ENCODE measurements around the gene PRDM16.

DNA sequence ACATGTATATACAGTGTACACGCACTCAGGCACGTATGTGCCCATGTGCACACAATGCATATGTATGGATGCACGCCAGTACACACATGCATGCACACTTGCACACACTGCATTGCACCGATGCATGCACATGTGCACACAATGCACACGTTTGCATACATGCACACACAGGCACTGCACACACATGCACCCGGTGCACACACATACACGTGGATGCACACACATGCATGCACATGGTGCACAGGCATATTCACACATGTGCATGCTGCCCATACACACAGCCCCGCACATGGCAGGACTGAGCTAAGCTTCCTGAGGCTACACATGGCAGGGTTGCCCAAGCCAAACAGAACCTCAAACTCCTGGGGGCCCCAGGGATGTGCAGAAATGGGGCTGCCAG lies 405.0 kb downstream of the PRDM16 start:
- TF ChIP-seq POLR2A (IDR thresholded peaks at IDR 0.05; ENCODE audit: insufficient read depth in 1 of 2, low read depth in 2 of 2, low read length in 2 of 2) (no peak), GTF2F1 (IDR thresholded peaks at IDR 0.05; ENCODE audit: low read length) (no peak), SMARCC2 (IDR thresholded peaks at IDR 0.05) (no peak), SIN3A (IDR thresholded peaks at IDR 0.05; ENCODE audit: borderline replicate concordance, low read depth, low read length) (no peak), NFE2L1 (CRISPR knock-in tag; IDR thresholded peaks at IDR 0.05; ENCODE audit: borderline replicate concordance) (no peak), MTA3 (CRISPR knock-in tag; IDR thresholded peaks at IDR 0.05) (no peak), FOXM1 (CRISPR knock-in tag; IDR thresholded peaks at IDR 0.05) (no peak), KLF6 (CRISPR knock-in tag; IDR thresholded peaks at IDR 0.05) (no peak), ZNF253 (CRISPR knock-in tag; IDR thresholded peaks at IDR 0.05; ENCODE audit: borderline replicate concordance) (no peak), MAZ (IDR thresholded peaks at IDR 0.05; ENCODE audit: borderline replicate concordance, low read depth, low read length) (no peak), MAZ (CRISPR knock-in tag; IDR thresholded peaks at IDR 0.05; ENCODE audit: low read depth) (no peak), NBN (conservative IDR thresholded peaks at IDR 0.05) (no peak)
- TF ChIP-seq, protein P1, sequence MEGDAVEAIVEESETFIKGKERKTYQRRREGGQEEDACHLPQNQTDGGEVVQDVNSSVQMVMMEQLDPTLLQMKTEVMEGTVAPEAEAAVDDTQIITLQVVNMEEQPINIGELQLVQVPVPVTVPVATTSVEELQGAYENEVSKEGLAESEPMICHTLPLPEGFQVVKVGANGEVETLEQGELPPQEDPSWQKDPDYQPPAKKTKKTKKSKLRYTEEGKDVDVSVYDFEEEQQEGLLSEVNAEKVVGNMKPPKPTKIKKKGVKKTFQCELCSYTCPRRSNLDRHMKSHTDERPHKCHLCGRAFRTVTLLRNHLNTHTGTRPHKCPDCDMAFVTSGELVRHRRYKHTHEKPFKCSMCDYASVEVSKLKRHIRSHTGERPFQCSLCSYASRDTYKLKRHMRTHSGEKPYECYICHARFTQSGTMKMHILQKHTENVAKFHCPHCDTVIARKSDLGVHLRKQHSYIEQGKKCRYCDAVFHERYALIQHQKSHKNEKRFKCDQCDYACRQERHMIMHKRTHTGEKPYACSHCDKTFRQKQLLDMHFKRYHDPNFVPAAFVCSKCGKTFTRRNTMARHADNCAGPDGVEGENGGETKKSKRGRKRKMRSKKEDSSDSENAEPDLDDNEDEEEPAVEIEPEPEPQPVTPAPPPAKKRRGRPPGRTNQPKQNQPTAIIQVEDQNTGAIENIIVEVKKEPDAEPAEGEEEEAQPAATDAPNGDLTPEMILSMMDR (CRISPR knock-in tag; IDR thresholded peaks at IDR 0.05) = no peak
